Esophagus muscularis mucosa (tissue), 4 donors: ENCODE results near the gene PALS1. TPM values are rescaled to one million over a fixed set of nuclear protein-coding genes. Genes with fewer than 3 reads are reported as not detected.

Experiments used
- DNase-seq: peaks from one replicate; pipeline ENCODE4 v3.0.0-alpha.2; 2017; ENCODE audit errors: extremely low spot score
- H3K27ac ChIP-seq, 4 donors: fragments of 200-600 bp; sonication (generic); replicated peaks in 1 of 4; 1 replicate in 3 of 4; 2 replicates in 1 of 4; pipeline ENCODE4 v1.5.1; 2016 to 2019; ENCODE audit warnings: mild to moderate bottlenecking in 1 of 4
- H3K27me3 ChIP-seq, 4 donors: fragments of 200-600 bp; sonication (generic); one replicate each; pipeline versions ENCODE4 v1.5.1 to v1.6.0; 2016 to 2019
- H3K36me3 ChIP-seq, 4 donors: fragments of 200-600 bp; sonication (generic); one replicate each; pipeline ENCODE4 v1.5.1; 2016 to 2019
- H3K4me1 ChIP-seq, 4 donors: fragments of 200-600 bp; sonication (generic); one replicate each; pipeline ENCODE4 v1.5.1; 2016 to 2019
- H3K4me3 ChIP-seq, 4 donors: fragments of 200-600 bp; sonication (generic); 1 replicate in 2 of 4; 2 replicates in 2 of 4; pipeline ENCODE4 v1.5.1; 2016 to 2019; ENCODE audit warnings: mild to moderate bottlenecking in 4 of 4, moderate library complexity in 1 of 4
- H3K9me3 ChIP-seq, 4 donors: fragments of 200-600 bp; sonication (generic); 1 replicate in 3 of 4; 2 replicates in 1 of 4; pipeline ENCODE4 v1.5.1; 2016 to 2019
- EP300 ChIP-seq: sonication (generic); formaldehyde crosslinking; IDR thresholded peaks from one replicate; pipeline ENCODE4 v1.6.1; 2017; ENCODE audit warnings: antibody characterized with exemption
- POLR2A ChIP-seq: fragments of 450-650 bp; IDR thresholded peaks from one replicate; pipeline ENCODE4 v1.6.1; 2017; ENCODE audit warnings: antibody characterized with exemption, moderate library complexity, mild to moderate bottlenecking, low read depth
- POLR2AphosphoS5 ChIP-seq, 2 donors: sonication (generic); formaldehyde crosslinking; IDR thresholded peaks; one replicate each; pipeline ENCODE4 v1.6.1; 2017; ENCODE audit warnings: antibody characterized with exemption in 2 of 2
- WGBS: methylation state at CpG from one replicate; pipeline ENCODE4 v1.1.5; 2018; 5-methylcytosine and 5-hydroxymethylcytosine counted together
- intact Hi-C: fragments of 100-400 bp; cut with DNase I; formaldehyde crosslinking; loops from one replicate; pipeline ENCODE4 v1.15.1; 2023
- total RNA-seq, 4 donors: library from RNA; depleted of rRNA; stranded (reverse); fragments of >200 nt; gene quantifications; one replicate each; pipeline versions ENCODE4 v1.1.0 to v1.2.1, GENCODE V29; 2016
- TF ChIP-seq, protein P1 (sequence below), 3 experiments: fragments of 200-600 bp in 2 of 3; fragments of 450-650 bp in 1 of 3; sonication (generic) in 2 of 3; IDR thresholded peaks; one replicate each; pipeline ENCODE4 v1.5.1; 2017 to 2019; ENCODE audit warnings: antibody characterized with exemption in 3 of 3, mild to moderate bottlenecking in 2 of 3, moderate library complexity in 1 of 3

PALS1 gene
- total RNA-seq, 4 donors from 2014 or later, result 17.6 to 25.4 (median 19.6) TPM

GRCh38 chr14:67239582-67239981, 1.7 kb upstream of the PALS1 start:
- Histone ChIP-seq H3K4me1 (peaks cover 14 to 31% (median 28%) of the 10 kb centered on the region in 4 donors), H3K36me3 (no peaks in the 10 kb centered on the region), H3K4me3 (peak overlapping the region in 1 of 4 donors; percentile 88), H3K27me3 (no peaks in the 10 kb centered on the region), H3K27ac (peak overlapping the region in 3 of 4 donors; percentile 98 to 99 (median 99)), H3K9me3 (no peaks in the 10 kb centered on the region)
- DNase-seq, result no peak
- 92% methylated on average over 14 of the region's 14 CpGs for WGBS
- intact Hi-C loops, result loop anchor here (10.0 kb wide), 1 partner anchor 45 kb away; no protein-coding TSS in a partner anchor
- no peak for TF ChIP-seq POLR2A
- TF ChIP-seq EP300, result no peak
- TF ChIP-seq, protein P1, sequence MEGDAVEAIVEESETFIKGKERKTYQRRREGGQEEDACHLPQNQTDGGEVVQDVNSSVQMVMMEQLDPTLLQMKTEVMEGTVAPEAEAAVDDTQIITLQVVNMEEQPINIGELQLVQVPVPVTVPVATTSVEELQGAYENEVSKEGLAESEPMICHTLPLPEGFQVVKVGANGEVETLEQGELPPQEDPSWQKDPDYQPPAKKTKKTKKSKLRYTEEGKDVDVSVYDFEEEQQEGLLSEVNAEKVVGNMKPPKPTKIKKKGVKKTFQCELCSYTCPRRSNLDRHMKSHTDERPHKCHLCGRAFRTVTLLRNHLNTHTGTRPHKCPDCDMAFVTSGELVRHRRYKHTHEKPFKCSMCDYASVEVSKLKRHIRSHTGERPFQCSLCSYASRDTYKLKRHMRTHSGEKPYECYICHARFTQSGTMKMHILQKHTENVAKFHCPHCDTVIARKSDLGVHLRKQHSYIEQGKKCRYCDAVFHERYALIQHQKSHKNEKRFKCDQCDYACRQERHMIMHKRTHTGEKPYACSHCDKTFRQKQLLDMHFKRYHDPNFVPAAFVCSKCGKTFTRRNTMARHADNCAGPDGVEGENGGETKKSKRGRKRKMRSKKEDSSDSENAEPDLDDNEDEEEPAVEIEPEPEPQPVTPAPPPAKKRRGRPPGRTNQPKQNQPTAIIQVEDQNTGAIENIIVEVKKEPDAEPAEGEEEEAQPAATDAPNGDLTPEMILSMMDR (IDR thresholded peaks at IDR 0.05), result no peak
- TF ChIP-seq POLR2AphosphoS5 (IDR thresholded peaks at IDR 0.05), result no peak

DNA sequence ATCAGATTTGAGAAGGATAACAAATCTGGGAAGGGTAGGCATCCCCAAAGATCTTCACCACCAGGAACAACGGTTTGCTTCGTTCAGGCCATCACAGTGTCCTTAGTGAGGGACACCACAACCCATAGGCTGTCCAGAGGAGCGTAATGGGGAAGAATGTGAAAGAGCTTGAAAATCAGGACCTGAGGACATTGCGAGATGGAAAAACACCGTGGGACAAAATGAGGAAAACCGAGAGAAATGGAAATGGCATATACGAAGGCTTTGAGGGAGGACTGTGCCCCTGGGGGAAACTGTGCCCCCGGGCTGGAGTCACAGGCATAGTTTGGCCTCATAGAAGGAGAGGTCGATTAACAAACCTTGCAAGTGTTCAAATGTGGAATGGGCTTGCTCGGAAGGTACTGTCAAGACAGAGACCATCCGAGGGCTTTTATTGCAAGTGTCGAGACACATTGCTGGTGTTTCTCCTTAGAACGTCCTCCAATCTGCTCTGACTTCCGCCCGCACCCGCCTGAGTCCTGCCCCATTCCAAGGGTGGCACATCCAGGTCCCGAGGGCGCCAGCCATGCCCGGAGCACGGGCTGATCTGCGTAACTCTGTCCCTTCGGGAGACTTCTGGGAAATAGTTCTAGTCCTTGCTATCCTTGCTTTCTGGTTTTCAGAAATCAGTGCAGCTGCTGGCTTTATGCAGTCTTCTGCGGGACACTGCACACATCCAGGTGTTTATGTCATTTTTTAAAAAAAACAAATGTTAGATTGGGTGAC, 885 bp upstream of the PALS1 start:
- WGBS, result 17% methylated on average over 23 of the region's 23 CpGs
- peak overlapping the region; percentile 81 to 99 (median 91) for H3K4me3 ChIP-seq
- intact Hi-C loops, result no loop called here
- peak; percentile 92 for DNase-seq
- no peaks in the 10 kb centered on the region for H3K27me3 ChIP-seq
- peak overlapping the region; percentile 98 to 99 (median 99) for H3K27ac ChIP-seq
- peaks cover 14 to 39% (median 33%) of the 10 kb centered on the region in 4 donors for H3K4me1 ChIP-seq
- no peaks in the 10 kb centered on the region for H3K36me3 ChIP-seq
- TF ChIP-seq POLR2A, result no peak
- no peak for TF ChIP-seq POLR2AphosphoS5 (IDR thresholded peaks at IDR 0.05)
- TF ChIP-seq, protein P1 (IDR thresholded peaks at IDR 0.05), result no peak
- no peak for TF ChIP-seq EP300
- no peaks in the 10 kb centered on the region for H3K9me3 ChIP-seq

GRCh38 chr14:67240978-67241410, 241 bp upstream of the PALS1 start:
- WGBS, result 0% methylated on average over 10 of the region's 54 CpGs
- Histone ChIP-seq H3K27ac (peak overlapping the region; percentile 98 to 99 (median 99)), H3K9me3 (no peaks in the 10 kb centered on the region), H3K36me3 (no peaks in the 10 kb centered on the region), H3K27me3 (no peaks in the 10 kb centered on the region), H3K4me1 (peaks cover 14 to 44% (median 38%) of the 10 kb centered on the region in 4 donors), H3K4me3 (peak overlapping the region; percentile 81 to 99 (median 91))
- intact Hi-C loops, result no loop called here
- peak; percentile 98 for DNase-seq
- TF ChIP-seq POLR2A (peak; percentile 44), POLR2AphosphoS5 (IDR thresholded peaks at IDR 0.05) (peak; percentile 68 to 92), EP300 (no peak)

DNA sequence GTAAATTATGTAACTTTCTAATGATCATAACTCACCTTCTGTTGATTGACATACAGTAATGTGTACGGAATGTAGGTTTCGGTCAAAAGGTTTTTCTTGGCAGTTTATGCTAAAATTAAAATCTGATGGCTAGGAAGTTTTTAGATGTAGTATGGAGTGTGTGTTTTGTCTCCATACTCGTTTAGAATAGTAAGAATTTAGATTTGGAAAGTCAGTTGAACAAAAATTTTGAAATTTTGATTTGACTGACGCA, 859 bp downstream of the PALS1 start:
- Histone ChIP-seq H3K4me3 (peak overlapping the region; percentile 81 to 99 (median 91)), H3K27ac (peak overlapping the region; percentile 98 to 99 (median 99)), H3K27me3 (no peaks in the 10 kb centered on the region), H3K9me3 (no peaks in the 10 kb centered on the region), H3K4me1 (peaks cover 14 to 55% (median 48%) of the 10 kb centered on the region in 4 donors), H3K36me3 (no peaks in the 10 kb centered on the region)
- no peak for DNase-seq
- WGBS, result 10% methylated on average over 4 of the region's 4 CpGs
- TF ChIP-seq, protein P1 (IDR thresholded peaks at IDR 0.05), result no peak
- TF ChIP-seq EP300 (no peak), POLR2AphosphoS5 (IDR thresholded peaks at IDR 0.05) (no peak), POLR2A (no peak)
- intact Hi-C loops, result no loop called here

GRCh38 chr14:67245104-67245503, 3.9 kb downstream of the PALS1 start:
- H3K4me1 ChIP-seq, result peaks cover 11 to 70% (median 58%) of the 10 kb centered on the region in 4 donors
- no peak for DNase-seq
- H3K9me3 ChIP-seq, result no peaks in the 10 kb centered on the region
- 71% methylated on average over 1 of the region's 1 CpG for WGBS
- no peaks in the 10 kb centered on the region for H3K27me3 ChIP-seq
- no peak for TF ChIP-seq POLR2A
- TF ChIP-seq, protein P1 (IDR thresholded peaks at IDR 0.05), result no peak
- TF ChIP-seq EP300, result no peak
- TF ChIP-seq POLR2AphosphoS5 (IDR thresholded peaks at IDR 0.05), result no peak
- no peak overlapping the region for H3K4me3 ChIP-seq
- H3K36me3 ChIP-seq, result no peaks in the 10 kb centered on the region
- H3K27ac ChIP-seq, result no peak overlapping the region
- intact Hi-C loops, result no loop called here
